ENCODE results near the gene SYT8.

Gene SYT8

GRCh38 chr11:1842149-1843097 is 7.6 kb downstream of the SYT8 start:
- H3K36me3 ChIP-seq (ENCODE audit: control insufficient read depth, insufficient read depth, low read length), result no peaks in the 10 kb centered on the region
- no peak overlapping the region for H3K27ac ChIP-seq
- H3K9ac ChIP-seq, result no peak overlapping the region
- H3K4me1 ChIP-seq, result no peaks in the 10 kb centered on the region
- no peak overlapping the region for H2AFZ ChIP-seq
- no peaks in the 10 kb centered on the region for H3K9me3 ChIP-seq (ENCODE audit: control insufficient read depth, low read length)
- no peaks in the 10 kb centered on the region for H3K27me3 ChIP-seq (ENCODE audit: control insufficient read depth, insufficient read depth, low read length)
- H3K4me3 ChIP-seq (ENCODE audit: low read depth, low read length), result no peak overlapping the region
- H3K79me2 ChIP-seq, result no peaks in the 10 kb centered on the region
- TF ChIP-seq, protein P1, sequence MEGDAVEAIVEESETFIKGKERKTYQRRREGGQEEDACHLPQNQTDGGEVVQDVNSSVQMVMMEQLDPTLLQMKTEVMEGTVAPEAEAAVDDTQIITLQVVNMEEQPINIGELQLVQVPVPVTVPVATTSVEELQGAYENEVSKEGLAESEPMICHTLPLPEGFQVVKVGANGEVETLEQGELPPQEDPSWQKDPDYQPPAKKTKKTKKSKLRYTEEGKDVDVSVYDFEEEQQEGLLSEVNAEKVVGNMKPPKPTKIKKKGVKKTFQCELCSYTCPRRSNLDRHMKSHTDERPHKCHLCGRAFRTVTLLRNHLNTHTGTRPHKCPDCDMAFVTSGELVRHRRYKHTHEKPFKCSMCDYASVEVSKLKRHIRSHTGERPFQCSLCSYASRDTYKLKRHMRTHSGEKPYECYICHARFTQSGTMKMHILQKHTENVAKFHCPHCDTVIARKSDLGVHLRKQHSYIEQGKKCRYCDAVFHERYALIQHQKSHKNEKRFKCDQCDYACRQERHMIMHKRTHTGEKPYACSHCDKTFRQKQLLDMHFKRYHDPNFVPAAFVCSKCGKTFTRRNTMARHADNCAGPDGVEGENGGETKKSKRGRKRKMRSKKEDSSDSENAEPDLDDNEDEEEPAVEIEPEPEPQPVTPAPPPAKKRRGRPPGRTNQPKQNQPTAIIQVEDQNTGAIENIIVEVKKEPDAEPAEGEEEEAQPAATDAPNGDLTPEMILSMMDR (IDR thresholded peaks at IDR 0.05), result no peak
- no peak overlapping the region for H3K4me2 ChIP-seq (ENCODE audit: low read length)

GRCh38 chr11:1843098-1843473 is 8.3 kb downstream of the SYT8 start:
- Histone ChIP-seq H3K27ac (no peak overlapping the region), H3K9ac (no peak overlapping the region), H3K27me3 (ENCODE audit: control insufficient read depth, insufficient read depth, low read length) (no peaks in the 10 kb centered on the region), H3K4me3 (ENCODE audit: low read depth, low read length) (no peak overlapping the region), H3K79me2 (no peaks in the 10 kb centered on the region), H3K4me1 (no peaks in the 10 kb centered on the region), H3K36me3 (ENCODE audit: control insufficient read depth, insufficient read depth, low read length) (no peaks in the 10 kb centered on the region), H3K9me3 (ENCODE audit: control insufficient read depth, low read length) (no peaks in the 10 kb centered on the region), H2AFZ (no peak overlapping the region), H3K4me2 (ENCODE audit: low read length) (no peak overlapping the region)
- TF ChIP-seq, protein P1 (IDR thresholded peaks at IDR 0.05), result no peak

DNA sequence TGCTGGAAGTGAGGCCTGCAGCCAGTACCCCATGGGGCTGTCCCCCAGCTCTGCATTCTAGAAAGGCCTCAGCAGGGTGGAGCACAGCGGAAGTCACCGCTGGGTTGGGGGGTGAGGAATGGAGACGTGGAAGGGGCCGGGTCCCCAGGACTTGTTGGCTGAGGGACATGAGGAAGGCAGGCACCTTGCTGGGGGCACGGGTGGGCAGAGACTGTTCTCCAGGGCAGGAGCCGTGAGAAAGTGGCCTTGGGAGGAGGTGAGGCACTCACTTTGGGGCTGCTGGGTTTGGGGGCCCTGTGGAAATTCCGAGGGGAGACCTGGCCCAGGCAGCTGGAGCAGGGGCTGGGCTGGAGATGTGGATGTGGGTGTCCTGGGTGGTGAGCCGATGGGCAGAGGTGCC is 9.0 kb downstream of the SYT8 start:
- Histone ChIP-seq H3K4me1 (no peaks in the 10 kb centered on the region), H3K36me3 (ENCODE audit: control insufficient read depth, insufficient read depth, low read length) (no peaks in the 10 kb centered on the region), H3K4me3 (ENCODE audit: low read depth, low read length) (no peak overlapping the region), H3K9me3 (ENCODE audit: control insufficient read depth, low read length) (no peaks in the 10 kb centered on the region), H3K9ac (no peak overlapping the region), H3K27ac (no peak overlapping the region), H3K79me2 (no peaks in the 10 kb centered on the region), H3K4me2 (ENCODE audit: low read length) (no peak overlapping the region), H2AFZ (no peak overlapping the region), H3K27me3 (ENCODE audit: control insufficient read depth, insufficient read depth, low read length) (no peaks in the 10 kb centered on the region)
- TF ChIP-seq, protein P1 (IDR thresholded peaks at IDR 0.05), result no peak

DNA sequence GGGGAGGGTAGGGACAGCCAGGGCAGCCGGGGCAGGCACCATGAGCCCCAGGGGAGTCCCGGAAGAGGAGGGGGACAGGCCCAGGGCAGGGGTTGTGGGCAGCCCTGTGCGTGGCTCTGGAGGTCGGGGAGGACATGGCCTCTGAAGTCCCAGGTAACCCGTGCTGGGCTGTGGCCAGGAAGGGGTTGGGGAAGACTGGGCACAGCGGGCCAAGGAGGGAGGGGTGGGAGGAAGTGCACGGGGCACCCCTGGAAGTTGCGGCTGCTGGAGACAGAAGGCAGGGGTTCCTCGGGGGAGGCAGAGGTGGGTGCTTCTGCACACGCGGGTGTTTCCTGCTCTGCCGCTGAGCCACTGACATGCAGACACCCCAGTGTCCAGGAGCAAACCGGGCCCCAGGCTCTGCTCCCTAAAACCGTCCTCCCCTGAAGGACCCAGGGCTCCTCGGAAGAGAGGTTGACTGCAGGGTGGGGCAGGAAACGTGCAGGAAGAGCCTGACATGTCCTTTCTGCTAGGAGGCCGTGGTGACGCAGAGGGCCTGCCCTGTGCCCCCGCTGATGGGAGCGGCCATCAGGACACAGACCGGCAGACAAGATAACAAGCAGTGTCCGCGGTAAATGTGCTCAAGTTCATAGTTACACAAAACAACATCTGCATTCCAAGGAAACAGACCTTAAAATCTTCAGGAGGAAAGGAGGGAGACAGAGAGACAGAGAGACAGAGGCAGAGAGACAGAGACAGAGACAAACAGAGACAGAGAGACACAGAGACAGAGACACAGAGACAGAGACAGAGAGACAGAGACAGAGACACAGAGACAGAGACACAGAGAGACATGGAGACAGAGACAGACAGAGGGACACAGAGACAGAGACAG is 9.7 kb downstream of the SYT8 start:
- TF ChIP-seq, protein P1 (IDR thresholded peaks at IDR 0.05), result no peak
- no peaks in the 10 kb centered on the region for H3K9me3 ChIP-seq (ENCODE audit: control insufficient read depth, low read length)
- no peak overlapping the region for H3K4me3 ChIP-seq (ENCODE audit: low read depth, low read length)
- H3K27me3 ChIP-seq (ENCODE audit: control insufficient read depth, insufficient read depth, low read length), result no peaks in the 10 kb centered on the region
- no peak overlapping the region for H3K27ac ChIP-seq
- no peaks in the 10 kb centered on the region for H3K79me2 ChIP-seq
- no peak overlapping the region for H3K4me2 ChIP-seq (ENCODE audit: low read length)
- peak overlapping the region; percentile 28 for H2AFZ ChIP-seq
- no peak overlapping the region for H3K9ac ChIP-seq
- H3K4me1 ChIP-seq, result no peaks in the 10 kb centered on the region
- H3K36me3 ChIP-seq (ENCODE audit: control insufficient read depth, insufficient read depth, low read length), result no peaks in the 10 kb centered on the region
